Stimulated activated CD4-positive, alpha-beta T cell treated with anti-CD3 and anti-CD28 coated beads, Interleukin-4, amount 100 ng/mL, for 24 hours (primary cell): ENCODE data around the gene SSH3.
"Not testable (repeated sequence)": the region's sequence is repeated elsewhere in the genome, so short reads cannot be mapped to it uniquely, and the experiment has no call there.

ENCODE experiments used
- DNase-seq: peaks from one replicate; pipeline ENCODE4 v3.0.0-alpha.2; 2020

The SSH3 gene

GRCh38 chr11:67314218-67314617 is 10.9 kb downstream of the SSH3 start:
- no peak for DNase-seq

GRCh38 chr11:67315325-67315909 is 12.1 kb downstream of the SSH3 start:
- DNase-seq, result no peak

DNA sequence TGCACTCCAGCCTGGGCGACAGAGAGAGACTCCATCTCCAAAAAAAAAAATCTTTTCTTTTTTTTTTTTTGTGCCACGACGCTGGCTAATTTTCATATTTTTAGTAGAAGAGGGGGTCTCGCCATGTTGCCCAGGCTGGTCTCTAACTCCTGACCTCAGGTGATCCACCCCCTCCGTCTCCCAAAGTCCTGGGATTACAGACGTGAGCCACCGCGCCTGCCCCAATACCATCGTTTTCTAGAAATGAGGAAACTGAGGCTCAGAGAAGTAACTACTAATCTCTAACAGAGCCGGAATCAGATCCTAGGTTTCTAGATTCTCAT is 13.5 kb downstream of the SSH3 start:
- no peak for DNase-seq

GRCh38 chr11:67317205-67317887 is 14.0 kb downstream of the SSH3 start:
- DNase-seq, result peak; percentile 99

GRCh38 chr11:67317888-67318555 is 14.7 kb downstream of the SSH3 start:
- DNase-seq, result no peak

DNA sequence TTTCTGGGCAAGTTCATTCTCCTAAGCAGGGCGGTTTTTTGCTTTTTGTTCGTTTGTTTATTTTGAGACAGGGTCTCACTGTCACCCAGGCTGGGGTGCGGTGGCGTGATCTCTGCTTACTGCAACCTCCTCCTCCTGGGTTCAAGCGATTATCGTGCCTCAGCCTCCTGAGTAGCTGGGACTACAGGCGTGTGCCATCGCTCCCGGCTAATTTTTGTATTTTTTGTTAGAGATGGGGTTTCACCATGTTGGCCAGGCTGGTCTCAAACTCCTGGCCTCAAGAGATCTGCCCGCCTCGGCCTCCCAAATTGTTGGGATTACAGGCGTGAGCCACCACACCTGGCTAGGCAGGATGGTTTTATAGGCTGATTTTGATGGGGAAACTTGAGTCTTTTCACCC is 15.5 kb downstream of the SSH3 start:
- DNase-seq, result not testable (repeated sequence)

DNA sequence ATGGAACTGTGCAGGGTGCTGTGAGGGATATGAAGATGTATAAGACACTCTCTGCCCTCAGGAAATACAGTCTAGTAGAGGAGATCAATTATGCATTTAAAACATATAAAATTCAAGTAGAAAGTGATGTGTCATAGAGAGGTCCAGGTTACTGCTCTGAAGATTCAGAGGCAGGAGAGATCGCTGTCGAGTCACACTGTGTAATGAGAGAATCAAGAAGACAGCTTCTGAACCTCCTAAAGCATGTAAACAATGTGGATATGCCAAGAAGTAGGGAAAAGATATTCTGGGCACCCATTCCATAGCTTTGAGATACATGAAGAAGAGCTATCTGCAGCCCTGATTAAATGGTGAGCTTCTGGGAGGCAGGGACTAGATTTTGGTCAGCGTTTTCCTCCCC is 16.7 kb downstream of the SSH3 start:
- DNase-seq, result no peak

DNA sequence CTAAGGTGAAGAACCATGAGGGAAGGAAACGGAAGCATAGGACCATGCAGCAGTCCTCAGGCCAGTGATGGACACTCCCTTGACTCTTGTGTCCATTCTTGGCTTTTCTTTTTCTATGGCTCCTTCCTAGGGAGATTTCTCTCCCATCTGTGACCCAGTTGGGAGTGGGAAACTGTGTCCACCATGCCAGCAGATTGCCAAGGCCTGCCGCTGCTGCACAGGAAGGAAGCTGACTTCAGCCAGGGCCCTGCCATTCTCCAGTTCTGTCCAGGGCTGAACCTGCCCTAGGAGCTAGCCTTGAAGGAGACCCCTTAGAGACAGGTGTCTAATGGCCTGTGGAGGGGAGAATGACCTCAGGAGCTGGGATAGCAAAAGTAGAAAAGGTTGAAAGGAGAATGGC is 17.4 kb downstream of the SSH3 start:
- no peak for DNase-seq

DNA sequence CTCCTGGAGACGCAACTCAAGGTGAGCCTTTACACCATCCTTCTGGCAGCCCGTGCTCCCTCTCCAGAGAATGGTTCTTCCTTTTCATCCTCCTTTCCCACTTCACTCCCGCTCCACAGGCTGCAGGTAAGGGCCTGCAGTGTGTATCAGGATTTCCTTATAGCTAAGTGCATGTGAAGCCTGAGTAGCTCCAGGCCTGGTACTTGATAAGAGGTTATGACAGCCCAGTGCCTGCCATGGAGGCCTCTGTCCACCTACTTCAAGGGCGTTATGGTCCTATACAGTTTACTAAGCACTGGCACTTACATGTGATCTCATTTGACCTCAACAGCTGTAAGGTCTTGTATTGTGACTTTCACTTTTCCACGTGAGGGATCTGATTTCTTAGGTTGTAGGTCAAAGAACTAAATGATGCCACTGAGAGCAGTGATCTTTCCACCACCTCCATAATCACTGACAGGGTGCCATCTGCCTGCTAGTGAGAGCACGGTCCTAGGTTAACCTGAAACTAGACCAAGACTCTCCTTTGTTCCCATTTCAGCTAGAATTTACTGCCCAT is 18.1 kb downstream of the SSH3 start:
- DNase-seq, result no peak

DNA sequence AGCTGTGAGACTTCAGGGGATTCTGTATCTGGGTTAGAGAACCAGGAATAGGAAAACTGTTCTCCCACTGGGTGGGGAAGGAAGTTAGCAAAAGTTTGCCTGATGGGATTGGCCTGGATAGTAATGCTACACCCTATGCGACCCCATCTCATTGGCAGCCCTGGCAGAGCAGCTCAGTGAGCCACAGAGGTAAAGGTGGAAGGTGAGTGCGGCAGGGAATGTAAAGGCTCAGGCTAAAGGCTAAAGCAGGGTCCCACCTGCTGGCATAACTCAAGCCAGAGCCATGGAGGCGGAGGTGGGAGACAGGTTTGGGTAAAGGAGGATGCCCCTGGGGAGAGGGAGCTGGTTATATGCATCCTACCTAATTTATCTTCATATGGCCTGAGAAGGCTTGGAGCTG is 18.7 kb downstream of the SSH3 start:
- DNase-seq, result no peak

GRCh38 chr11:67323526-67323925 is 20.2 kb downstream of the SSH3 start:
- no peak for DNase-seq

DNA sequence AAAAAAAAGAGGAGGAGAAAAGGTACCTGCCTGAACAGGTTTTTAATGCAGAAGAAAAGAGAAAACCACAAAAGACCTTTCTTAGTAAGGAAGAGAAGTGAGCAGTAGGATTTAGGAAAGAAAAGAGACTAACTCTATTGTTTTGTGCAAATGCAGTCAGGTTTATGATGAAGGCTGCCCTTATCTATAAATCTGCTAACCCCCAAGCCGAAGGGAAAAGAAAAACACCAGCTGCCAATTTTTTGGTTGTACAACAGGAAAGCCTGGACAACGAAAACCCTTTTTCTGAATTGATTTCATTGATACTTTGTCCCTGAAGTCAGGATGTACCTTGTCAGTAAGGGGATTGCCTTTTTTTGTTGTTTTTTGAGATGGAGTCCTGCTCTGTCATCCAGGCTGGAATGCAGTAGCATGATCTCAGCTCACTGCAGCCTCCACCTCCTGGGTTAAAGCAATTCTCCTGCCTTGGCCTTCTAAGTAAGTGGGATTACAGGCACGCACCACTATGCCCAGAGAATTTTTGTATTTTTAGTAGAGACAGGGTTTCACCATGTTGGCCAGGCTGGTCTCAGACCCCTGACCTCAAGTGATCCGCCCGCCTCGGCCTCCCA is 28.9 kb downstream of the SSH3 start:
- no peak for DNase-seq

- no peak for DNase-seq
Measured at GRCh38 chr11:67337257-67337656, 33.9 kb downstream of the SSH3 start.

- DNase-seq, result peak; percentile 27
Measured at GRCh38 chr11:67344264-67344663, 40.9 kb downstream of the SSH3 start.

- DNase-seq, result no peak
Measured at GRCh38 chr11:67345247-67345919, 42.1 kb downstream of the SSH3 start.

GRCh38 chr11:67345920-67346819 is 42.8 kb downstream of the SSH3 start:
- DNase-seq, result no peak

- DNase-seq, result no peak
Measured at GRCh38 chr11:67347964-67348749, 44.8 kb downstream of the SSH3 start.

- DNase-seq, result no peak
Measured at GRCh38 chr11:67349036-67349435, 45.7 kb downstream of the SSH3 start.

GRCh38 chr11:67349457-67349856 is 46.1 kb downstream of the SSH3 start:
- no peak for DNase-seq

- DNase-seq, result no peak
Measured at GRCh38 chr11:67349928-67350465, 46.7 kb downstream of the SSH3 start.
